HL-60/S4 treated with phorbol 12-myristate 13-acetate at 8.2 ng/mL for 4 days and 3 days (cell line): ENCODE measurements around the gene GPR132.

Experiments
- in situ Hi-C: fragments of 300-500 bp; cut with MboI; formaldehyde crosslinking; loops from 2 replicates; pipeline ENCODE4 v1.15.0; 2022; ENCODE audit warnings: low sequenced_read_pairs

GPR132 gene

GRCh38 chr14:105065280-105066228 is at the start of gene GPR132:
Gene GPR132, minus strand, starts transcription at chr14:105065430. Its CDS starts 10,010 bp downstream, at chr14:105055420.
- in situ Hi-C loops, result no loop called here

GRCh38 chr14:105109243-105109642 is 44.0 kb upstream of the GPR132 start:
- in situ Hi-C loops, result loop anchor here (10.0 kb wide), 1 partner anchor 256 kb away; no protein-coding TSS in a partner anchor

GRCh38 chr14:105108516-105108864 is 43.3 kb upstream of the GPR132 start:
- in situ Hi-C loops, result loop anchor here (10.0 kb wide), 1 partner anchor 256 kb away; no protein-coding TSS in a partner anchor

- in situ Hi-C loops, result loop anchor here (10.0 kb wide), 1 partner anchor 257 kb away; no protein-coding TSS in a partner anchor
Measured at GRCh38 chr14:105107781-105108515, 42.7 kb upstream of the GPR132 start.

GRCh38 chr14:105107351-105107750 is 42.1 kb upstream of the GPR132 start:
- in situ Hi-C loops, result loop anchor here (10.0 kb wide), 1 partner anchor 257 kb away; no protein-coding TSS in a partner anchor

- in situ Hi-C loops, result loop anchor here (10.0 kb wide), 1 partner anchor 260 kb away; no protein-coding TSS in a partner anchor
Measured at GRCh38 chr14:105105158-105105557, 39.9 kb upstream of the GPR132 start.

GRCh38 chr14:105102893-105103292 is 37.7 kb upstream of the GPR132 start:
- in situ Hi-C loops, result loop anchor here (10.0 kb wide), 1 partner anchor 262 kb away; no protein-coding TSS in a partner anchor

GRCh38 chr14:105102361-105102870 is 37.2 kb upstream of the GPR132 start:
- in situ Hi-C loops, result loop anchor here (10.0 kb wide), 1 partner anchor 262 kb away; no protein-coding TSS in a partner anchor

- in situ Hi-C loops, result loop anchor here (10.0 kb wide), 1 partner anchor 264 kb away; no protein-coding TSS in a partner anchor
Measured at GRCh38 chr14:105100910-105101309, 35.7 kb upstream of the GPR132 start.

GRCh38 chr14:105099778-105100177 is 34.5 kb upstream of the GPR132 start:
- in situ Hi-C loops, result loop anchor here (10.0 kb wide), 1 partner anchor 265 kb away; no protein-coding TSS in a partner anchor

- in situ Hi-C loops, result no loop called here
Measured at GRCh38 chr14:105098316-105098715, 33.1 kb upstream of the GPR132 start.

GRCh38 chr14:105097794-105098127 is 32.5 kb upstream of the GPR132 start:
- in situ Hi-C loops, result no loop called here

GRCh38 chr14:105096206-105096875 is 31.1 kb upstream of the GPR132 start:
- in situ Hi-C loops, result no loop called here

GRCh38 chr14:105095236-105095805 is 30.1 kb upstream of the GPR132 start:
- in situ Hi-C loops, result no loop called here

GRCh38 chr14:105094193-105094907 is 29.1 kb upstream of the GPR132 start:
- in situ Hi-C loops, result no loop called here

- in situ Hi-C loops, result no loop called here
Measured at GRCh38 chr14:105093431-105094192, 28.4 kb upstream of the GPR132 start.

- in situ Hi-C loops, result no loop called here
Measured at GRCh38 chr14:105093038-105093430, 27.8 kb upstream of the GPR132 start.

- in situ Hi-C loops, result no loop called here
Measured at GRCh38 chr14:105092171-105093037, 27.2 kb upstream of the GPR132 start.
